Dermis microvascular lymphatic vessel endothelial cell (primary cell): Measurements from ENCODE around the gene RNLS. TPM values are rescaled to one million over a fixed set of nuclear protein-coding genes. Genes with fewer than 3 reads are reported as not detected.
"Not testable (repeated sequence)": the region's sequence is repeated elsewhere in the genome, so short reads cannot be mapped to it uniquely, and the experiment has no call there.

Source experiments
- DNase-seq, 2 donors: peaks; one replicate each; pipeline versions ENCODE4 v3.0.0 to v3.0.0-alpha.2; 2010; ENCODE audit warnings: low read depth in 2 of 2
- total RNA-seq: library from RNA; depleted of rRNA; stranded (reverse); fragments of >200 nt; gene quantifications from 2 replicates; pipeline ENCODE4 v1.2.1, GENCODE V29; 2014

RNLS gene
- total RNA-seq, 1 donor from 2014 or later: 0.39 TPM

- no peak for DNase-seq
Measured at GRCh38 chr10:88523739-88524400, 59.2 kb downstream of the RNLS start.

DNA sequence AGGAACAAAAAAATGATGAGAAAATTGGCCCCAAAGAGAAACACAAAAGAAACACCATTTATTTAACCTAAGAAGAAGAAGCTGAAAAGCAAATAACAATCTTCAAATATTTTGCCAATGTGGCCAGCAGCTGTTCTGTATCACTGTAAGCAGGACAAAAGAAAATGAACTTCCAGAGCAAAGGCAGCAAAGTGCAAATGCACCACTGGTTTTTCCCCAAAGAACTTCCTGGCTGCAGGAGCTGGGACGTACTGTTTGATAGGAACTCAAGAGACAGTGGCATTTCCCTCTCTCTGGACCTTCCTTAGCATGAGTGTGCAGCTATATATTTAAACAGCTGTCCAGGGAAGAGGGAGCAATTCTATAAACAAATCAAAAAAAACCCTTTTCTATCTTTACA lies 60.4 kb downstream of the RNLS start:
- no peak for DNase-seq

DNA sequence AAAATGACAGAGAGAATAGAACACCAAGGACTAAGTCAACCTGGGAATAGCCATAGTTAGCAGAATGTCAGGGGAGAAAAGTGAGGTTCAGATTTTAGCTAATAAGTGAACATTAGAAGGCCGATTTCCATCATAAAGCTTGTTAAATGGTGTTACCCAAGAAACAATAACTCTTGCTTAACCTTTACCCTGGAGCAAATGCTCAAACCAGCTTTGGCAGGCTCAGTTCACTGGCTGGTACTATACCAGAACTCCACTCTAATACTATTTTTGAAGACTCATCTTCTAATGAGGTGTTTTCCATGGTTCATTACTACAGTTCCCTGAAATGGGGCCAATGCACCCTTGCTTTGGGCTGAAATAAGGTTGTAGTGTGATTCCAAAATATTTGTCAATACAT lies 61.3 kb downstream of the RNLS start:
- no peak for DNase-seq

GRCh38 chr10:88515235-88515634 lies 67.9 kb downstream of the RNLS start:
- no peak for DNase-seq

DNA sequence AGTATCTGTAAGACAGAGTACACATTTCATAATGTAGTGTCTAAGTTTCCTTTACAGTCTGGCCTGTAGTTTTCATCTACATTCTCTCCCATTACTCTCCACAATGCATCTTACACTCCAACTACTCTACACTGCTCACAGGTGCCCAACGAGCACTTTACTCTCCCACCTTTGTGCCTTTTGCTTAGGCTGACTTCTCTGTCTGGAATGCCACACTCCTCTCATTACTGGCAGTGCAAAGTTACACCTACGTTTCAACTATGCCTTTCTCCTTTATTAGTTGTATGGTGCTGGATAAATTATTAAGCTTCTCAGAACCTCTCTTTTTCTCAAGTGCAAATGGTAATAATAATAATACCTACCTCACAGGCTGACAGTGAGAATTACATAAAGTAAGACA lies 70.5 kb downstream of the RNLS start:
- no peak for DNase-seq

DNA sequence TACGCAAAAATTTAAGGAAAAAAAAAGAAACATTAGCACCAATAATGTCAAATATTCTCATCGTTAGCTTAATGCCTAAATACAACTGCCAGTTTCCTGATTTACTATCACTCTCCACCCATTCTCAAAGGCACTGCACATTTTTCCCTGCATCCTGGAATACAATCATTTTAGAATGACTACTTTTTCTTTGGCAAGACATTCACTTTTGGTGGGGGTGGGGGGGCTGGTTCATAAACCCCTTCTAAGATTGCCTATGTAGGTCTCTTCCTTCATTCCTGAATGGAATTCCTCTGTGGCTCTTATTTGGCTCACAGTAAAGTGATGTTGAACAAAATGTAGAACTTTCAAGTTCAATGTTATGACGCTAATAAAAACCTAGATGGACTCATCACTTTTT lies 74.3 kb downstream of the RNLS start:
- DNase-seq: no peak

GRCh38 chr10:88507826-88508453 lies 75.2 kb downstream of the RNLS start:
- no peak for DNase-seq

- no peak for DNase-seq
Measured at GRCh38 chr10:88507404-88507803, 75.7 kb downstream of the RNLS start.

GRCh38 chr10:88505680-88506215 lies 77.4 kb downstream of the RNLS start:
- no peak for DNase-seq

- DNase-seq: no peak
Measured at GRCh38 chr10:88505265-88505664, 77.9 kb downstream of the RNLS start.

DNA sequence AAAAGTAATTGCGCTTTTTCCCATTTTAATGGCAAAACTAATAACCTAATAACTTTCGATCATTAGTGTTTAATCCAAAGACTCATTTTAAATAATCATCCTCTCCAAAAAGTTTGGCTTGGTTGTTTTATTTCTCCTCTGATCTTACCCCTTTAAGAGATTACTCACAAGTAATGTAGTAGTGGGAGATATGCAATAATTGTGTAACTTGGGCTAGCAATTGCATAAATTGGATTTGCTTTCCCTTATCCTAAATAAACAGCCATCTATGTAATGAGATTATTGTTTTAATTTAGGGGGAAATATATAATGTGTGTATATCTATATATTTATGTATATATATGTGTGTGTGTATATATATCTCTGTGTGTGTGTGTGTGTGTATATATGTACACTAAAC lies 82.5 kb downstream of the RNLS start:
- no peak for DNase-seq

GRCh38 chr10:88499569-88500470 lies 83.3 kb downstream of the RNLS start:
- no peak for DNase-seq

DNA sequence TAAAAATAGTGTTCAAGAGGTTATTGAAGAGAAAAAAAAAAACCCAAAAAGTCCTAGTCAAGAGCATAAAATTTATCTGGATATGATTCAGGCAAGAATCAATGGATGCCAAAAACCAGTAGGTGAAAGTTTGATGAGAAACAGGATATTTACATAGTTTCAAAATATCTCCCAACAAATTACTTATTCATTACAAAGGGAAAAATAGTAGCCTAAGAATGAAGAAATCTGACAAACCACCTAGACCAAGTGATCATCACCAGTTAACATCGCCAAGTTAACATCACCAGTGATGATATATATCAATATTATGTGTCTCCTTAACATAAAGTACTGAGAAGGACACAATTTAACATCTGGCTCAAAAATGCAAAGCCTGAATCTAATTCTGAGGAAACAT lies 85.2 kb downstream of the RNLS start:
- no peak for DNase-seq

- DNase-seq: no peak
Measured at GRCh38 chr10:88494537-88494936, 88.6 kb downstream of the RNLS start.

- peak in 1 of 2 donors; percentile 1 for DNase-seq
Measured at GRCh38 chr10:88493691-88494483, 89.2 kb downstream of the RNLS start.

- no peak for DNase-seq
Measured at GRCh38 chr10:88491314-88491713, 91.8 kb downstream of the RNLS start.

DNA sequence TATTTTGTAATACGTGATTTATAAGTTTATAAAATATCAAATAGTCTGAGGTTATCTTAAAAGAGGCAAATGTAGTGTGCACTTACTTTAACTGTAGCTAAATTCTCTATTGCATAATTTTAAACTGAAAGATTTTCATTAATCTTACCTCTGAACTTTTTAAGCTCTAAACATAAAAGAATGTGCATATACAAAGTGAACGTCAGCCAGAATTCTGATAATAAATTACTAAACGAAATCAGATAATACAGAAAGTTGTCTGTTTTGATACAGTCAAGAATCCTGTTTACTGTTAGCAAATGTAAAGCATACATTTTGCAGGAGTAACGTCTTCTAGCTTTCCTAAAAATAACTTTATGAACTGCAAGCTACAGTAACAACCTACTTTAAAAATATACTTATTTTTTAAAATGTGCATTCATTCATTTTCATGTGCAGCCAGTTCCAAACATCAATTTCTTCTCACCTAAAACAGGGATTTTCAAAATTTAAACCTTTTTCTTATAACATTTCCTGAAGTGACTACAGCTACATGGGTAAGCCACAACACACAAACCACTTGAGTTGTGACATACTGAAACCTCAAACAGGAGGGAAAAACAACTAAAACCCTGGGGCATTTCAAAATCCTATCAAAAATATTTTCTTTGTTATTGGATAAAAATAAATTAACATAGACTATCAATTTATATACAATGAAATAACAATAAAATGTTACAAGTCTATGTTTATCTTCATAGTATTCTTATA lies 92.7 kb downstream of the RNLS start:
- DNase-seq: no peak

DNA sequence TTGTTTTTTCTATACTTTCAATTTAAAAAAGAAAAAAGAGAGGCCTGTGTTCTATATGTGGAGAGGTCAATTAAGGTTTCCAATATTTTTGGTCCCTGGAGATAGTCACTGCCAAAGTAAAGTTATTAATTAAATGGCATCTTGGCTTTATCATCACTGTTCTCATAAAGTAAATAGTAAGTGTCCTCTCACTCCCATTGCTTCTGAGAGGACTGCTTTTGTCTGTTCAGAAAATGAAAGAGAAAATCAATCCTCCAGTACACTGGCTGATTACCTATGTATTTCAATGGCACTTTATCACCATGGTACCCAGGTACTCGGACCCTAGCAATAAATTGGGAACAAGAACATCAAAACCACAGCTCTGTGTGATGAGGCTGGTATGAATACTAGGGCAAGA lies 94.0 kb downstream of the RNLS start:
- DNase-seq: no peak

DNA sequence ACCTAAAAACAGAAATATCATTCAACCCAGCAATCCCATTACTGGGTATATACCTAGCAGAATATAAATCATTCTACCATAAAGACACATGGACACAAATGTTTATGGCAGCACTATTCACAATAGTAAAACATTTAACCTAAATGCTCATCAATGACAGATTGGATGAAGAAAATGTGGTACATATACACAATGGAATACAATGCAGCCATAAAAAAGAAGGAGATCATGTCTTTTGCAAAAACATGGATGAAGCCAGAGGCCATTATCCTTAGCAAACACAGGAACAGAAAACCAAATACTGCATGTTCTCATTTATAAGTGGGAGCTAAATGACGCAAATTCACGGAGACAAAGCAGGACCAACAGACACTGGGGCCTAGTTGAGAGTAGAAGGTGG lies 96.3 kb downstream of the RNLS start:
- not testable (repeated sequence) for DNase-seq

- no peak for DNase-seq
Measured at GRCh38 chr10:88482220-88482619, 100.9 kb downstream of the RNLS start.

- no peak for DNase-seq
Measured at GRCh38 chr10:88478256-88478655, 104.9 kb downstream of the RNLS start.
